Lower leg skin (tissue), 4 donors: Measurements from ENCODE around the gene FAM53A. TPM values are rescaled to one million over a fixed set of nuclear protein-coding genes. Genes with fewer than 3 reads are reported as not detected.

Source experiments
- DNase-seq, 2 donors: peaks; one replicate each; pipeline ENCODE4 v3.0.0-alpha.2; 2019; ENCODE audit warnings: low spot score in 2 of 2
- H3K4me3 ChIP-seq: fragments of 200-600 bp; sonication (generic); 2 replicates; pipeline ENCODE4 v1.5.1; 2017; ENCODE audit warnings: mild to moderate bottlenecking, low read depth; ENCODE audit not compliant: poor library complexity, severe bottlenecking
- CTCF ChIP-seq, 3 donors: fragments of 450-650 bp; IDR thresholded peaks; one replicate each; pipeline ENCODE4 v1.5.1; 2016; ENCODE audit warnings: antibody characterized with exemption in 3 of 3, mild to moderate bottlenecking in 3 of 3, moderate library complexity in 2 of 3
- POLR2A ChIP-seq, 2 donors: fragments of 450-650 bp; IDR thresholded peaks; one replicate each; pipeline ENCODE4 v1.6.1; 2016 to 2017; ENCODE audit warnings: antibody characterized with exemption in 2 of 2, mild to moderate bottlenecking in 1 of 2, moderate library complexity in 1 of 2
- WGBS, 2 donors: methylation state at CpG; one replicate each; pipeline ENCODE4 v1.1.5; 2018; 5-methylcytosine and 5-hydroxymethylcytosine counted together
- intact Hi-C: fragments of 100-400 bp; cut with DNase I; formaldehyde crosslinking; loops from one replicate; pipeline ENCODE4 v1.15.0; 2023; ENCODE audit warnings: low total_unique reads
- total RNA-seq, 4 donors: library from RNA; depleted of rRNA; stranded (reverse); fragments of >200 nt; gene quantifications; one replicate each; pipeline ENCODE4 v1.1.0, GENCODE V29; 2016

Gene FAM53A
- total RNA-seq, 4 donors from 2014 or later: 1.2 to 7.5 (median 3.7) TPM

DNA sequence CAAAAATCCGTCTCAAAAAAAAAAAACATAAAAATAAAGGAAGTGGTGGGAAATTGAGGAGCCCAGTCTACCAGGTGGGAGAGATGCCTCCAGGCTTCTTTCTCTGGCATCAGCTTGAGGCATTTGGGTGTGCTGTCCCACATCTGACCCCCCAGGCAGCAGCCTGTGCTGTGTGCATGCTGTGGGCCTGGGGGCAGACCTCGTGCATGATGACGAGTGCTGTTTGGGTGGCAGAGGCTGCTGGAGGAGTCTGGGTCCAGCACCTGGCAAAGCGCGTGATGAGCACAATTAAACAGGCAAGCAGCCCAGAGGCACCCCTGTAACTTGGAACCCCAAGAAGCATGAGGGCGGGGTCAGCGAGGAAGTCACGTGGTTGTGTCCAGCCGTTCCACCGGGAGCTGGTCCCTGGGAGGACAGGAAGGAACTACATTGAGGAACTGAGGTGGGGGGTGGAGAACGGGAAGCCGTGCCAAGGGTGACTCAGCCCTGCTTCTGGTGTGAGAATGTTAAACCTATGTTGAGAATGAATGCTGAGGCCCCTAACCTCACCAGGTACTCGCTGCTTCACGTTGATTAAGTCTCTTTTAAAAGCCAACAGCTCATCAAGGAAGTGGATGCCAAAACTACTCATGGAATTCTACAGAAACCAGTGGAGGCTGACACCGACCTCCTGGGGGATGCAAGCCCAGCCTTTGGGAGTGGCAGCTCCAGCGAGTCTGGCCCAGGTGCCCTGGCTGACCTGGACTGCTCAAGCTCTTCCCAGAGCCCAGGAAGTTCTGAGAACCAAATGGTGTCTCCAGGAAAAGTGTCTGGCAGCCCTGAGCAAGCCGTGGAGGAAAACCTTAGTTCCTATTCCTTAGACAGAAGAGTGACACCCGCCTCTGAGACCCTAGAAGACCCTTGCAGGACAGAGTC is 43.3 kb upstream of the FAM53A start:
- intact Hi-C loops: loop anchor here (5.0 kb wide), 1 partner anchor 35 kb away; no protein-coding TSS in a partner anchor
- TF ChIP-seq CTCF (IDR thresholded peaks at IDR 0.05) (no peak), POLR2A (IDR thresholded peaks at IDR 0.05) (no peak)
- DNase-seq: peak; percentile 75 to 93
- H3K4me3 ChIP-seq: no peak overlapping the region
- 38 to 46% methylated on average over 18 of the region's 18 CpGs for WGBS, 2 donors

- WGBS, 2 donors: 49 to 55% methylated on average over 12 to 16 of the region's 17 CpGs
- peak in 1 of 3 donors; percentile 87 for TF ChIP-seq CTCF (IDR thresholded peaks at IDR 0.05)
- TF ChIP-seq POLR2A (IDR thresholded peaks at IDR 0.05): no peak
- DNase-seq: peak; percentile 88 to 97
- no peak overlapping the region for H3K4me3 ChIP-seq
- intact Hi-C loops: loop anchor here (5.0 kb wide), 1 partner anchor 34 kb away; no protein-coding TSS in a partner anchor
Observed at GRCh38 chr4:1726146-1726934, 42.2 kb upstream of the FAM53A start.

- H3K4me3 ChIP-seq: no peak overlapping the region
- intact Hi-C loops: loop anchor here (5.0 kb wide), 1 partner anchor 33 kb away; no protein-coding TSS in a partner anchor
- WGBS, 2 donors: 93 to 94% methylated on average over 10 of the region's 10 CpGs
- no peak for TF ChIP-seq CTCF (IDR thresholded peaks at IDR 0.05)
- TF ChIP-seq POLR2A (IDR thresholded peaks at IDR 0.05): no peak
- DNase-seq: no peak
Observed at GRCh38 chr4:1725521-1725920, 41.4 kb upstream of the FAM53A start.

DNA sequence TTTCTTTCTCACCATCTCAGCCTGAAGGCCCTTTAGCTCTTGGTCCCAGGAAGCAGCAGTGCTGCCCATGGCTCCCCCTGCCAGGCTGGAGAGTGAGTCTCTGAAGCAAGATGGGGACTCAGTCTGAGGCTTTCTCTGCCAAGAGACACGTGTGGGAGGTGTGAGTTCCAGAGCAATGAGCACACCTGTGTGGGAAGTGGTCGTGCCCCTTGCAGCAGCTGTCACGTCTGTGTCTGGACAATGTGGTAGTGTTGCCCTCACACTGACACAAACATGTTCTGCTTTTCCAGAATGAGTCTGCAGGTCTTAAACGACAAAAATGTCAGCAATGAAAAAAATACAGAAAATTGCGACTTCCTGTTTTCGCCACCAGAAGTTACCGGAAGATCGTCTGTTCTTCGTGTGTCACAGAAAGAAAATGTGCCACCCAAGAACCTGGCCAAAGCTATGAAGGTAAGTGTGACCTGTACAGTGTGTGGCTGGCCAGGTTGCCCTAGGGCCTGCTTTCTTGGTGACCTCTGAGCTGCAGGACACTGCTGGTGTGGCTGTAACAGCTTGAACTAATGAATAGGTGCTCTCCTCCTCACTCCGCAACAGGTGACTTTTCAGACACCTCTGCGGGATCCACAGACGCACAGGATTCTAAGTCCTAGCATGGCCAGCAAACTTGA is 39.2 kb upstream of the FAM53A start:
- H3K4me3 ChIP-seq: no peak overlapping the region
- no peak for DNase-seq
- TF ChIP-seq CTCF (IDR thresholded peaks at IDR 0.05) (no peak), POLR2A (IDR thresholded peaks at IDR 0.05) (no peak)
- 73 to 83% methylated on average over 12 of the region's 12 CpGs for WGBS, 2 donors
- intact Hi-C loops: no loop called here

DNA sequence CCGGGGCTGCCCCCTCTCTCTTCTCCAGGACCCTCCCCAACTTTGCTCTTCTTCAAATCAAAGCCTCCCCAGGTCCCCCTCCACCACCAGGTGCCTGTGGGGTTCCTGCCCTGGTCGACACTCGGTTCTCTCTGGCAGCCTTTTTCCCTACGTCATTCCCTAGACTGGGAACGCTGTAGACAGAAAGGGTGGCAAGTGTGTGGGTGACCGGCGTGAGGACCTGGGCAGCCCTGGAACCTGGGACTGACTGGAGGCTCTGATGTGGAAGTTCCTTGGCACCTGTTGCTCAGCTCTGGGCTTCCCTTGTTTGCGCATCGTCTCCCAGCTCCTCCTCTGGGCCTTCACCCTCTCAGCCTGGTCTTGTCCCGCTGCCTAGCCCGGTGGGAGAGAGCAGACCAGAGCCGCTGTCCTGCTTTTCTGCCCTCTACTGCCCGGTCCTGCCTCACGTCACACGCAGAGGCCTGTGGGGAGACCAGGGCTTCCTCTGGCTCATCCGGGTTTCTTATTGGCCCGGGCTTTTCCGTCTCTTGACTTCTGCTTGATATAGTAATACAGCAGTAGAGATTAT is 38.5 kb upstream of the FAM53A start:
- no peak for DNase-seq
- H3K4me3 ChIP-seq: no peak overlapping the region
- WGBS, 2 donors: 57 to 64% methylated on average over 18 of the region's 18 CpGs
- intact Hi-C loops: no loop called here
- TF ChIP-seq CTCF (IDR thresholded peaks at IDR 0.05): no peak
- TF ChIP-seq POLR2A (IDR thresholded peaks at IDR 0.05): no peak
